RCC 7860 (cell line): ENCODE results near the gene BCL11A.
"Not testable (repeated sequence)": the region's sequence is repeated elsewhere in the genome, so short reads cannot be mapped to it uniquely, and the experiment has no call there.

Source experiments
- DNase-seq: peaks from one replicate; pipeline ENCODE4 v3.0.0-alpha.2; 2015; ENCODE audit warnings: low spot score
- FAIRE-seq: peaks from 2 replicates; lab custom pipeline; 2012; peaks lifted over from hg19 to GRCh38; lab: Jason Lieb, UNC

Gene BCL11A

GRCh38 chr2:60440079-60440766 lies 113.2 kb downstream of the BCL11A start:
- FAIRE-seq (no peak), DNase-seq (no peak)

- DNase-seq (no peak), FAIRE-seq (no peak)
These were observed 114.1 kb downstream of the BCL11A start for GRCh38 chr2:60439219-60439974.

- DNase-seq: no peak
These were observed 114.8 kb downstream of the BCL11A start for GRCh38 chr2:60438653-60439052.

GRCh38 chr2:60438131-60438530 lies 115.3 kb downstream of the BCL11A start:
- FAIRE-seq (no peak), DNase-seq (no peak)

More at GRCh38 chr2:60438653-60439052, 114.8 kb downstream of the BCL11A start:
- no peak for FAIRE-seq

- no peak for DNase-seq
- FAIRE-seq: no peak
These were observed 116.3 kb downstream of the BCL11A start for GRCh38 chr2:60437080-60437696.

- DNase-seq: no peak
- FAIRE-seq: no peak
These were observed 120.3 kb downstream of the BCL11A start for GRCh38 chr2:60433018-60433596.

- no peak for DNase-seq
- FAIRE-seq: no peak
These were observed 121.3 kb downstream of the BCL11A start for GRCh38 chr2:60432035-60432601.

GRCh38 chr2:60429681-60430080 lies 123.8 kb downstream of the BCL11A start:
- FAIRE-seq (no peak), DNase-seq (no peak)

- DNase-seq: no peak
These were observed 126.6 kb downstream of the BCL11A start for GRCh38 chr2:60426880-60427279.

GRCh38 chr2:60426341-60426740 lies 127.1 kb downstream of the BCL11A start:
- DNase-seq: no peak
- no peak for FAIRE-seq

More at GRCh38 chr2:60426880-60427279, 126.6 kb downstream of the BCL11A start:
- no peak for FAIRE-seq

- FAIRE-seq (no peak), DNase-seq (no peak)
These were observed 129.2 kb downstream of the BCL11A start for GRCh38 chr2:60424233-60424632.

GRCh38 chr2:60423505-60423904 lies 129.9 kb downstream of the BCL11A start:
- DNase-seq (no peak), FAIRE-seq (no peak)

- FAIRE-seq (no peak), DNase-seq (no peak)
These were observed 130.5 kb downstream of the BCL11A start for GRCh38 chr2:60422826-60423483.

GRCh38 chr2:60417210-60417609 lies 136.2 kb downstream of the BCL11A start:
- not testable (repeated sequence) for DNase-seq

GRCh38 chr2:60416221-60417008 lies 137.0 kb downstream of the BCL11A start:
- DNase-seq: no peak
- no peak for FAIRE-seq

More at GRCh38 chr2:60417210-60417609, 136.2 kb downstream of the BCL11A start:
- FAIRE-seq: not testable (repeated sequence)

- FAIRE-seq (no peak), DNase-seq (no peak)
These were observed 137.6 kb downstream of the BCL11A start for GRCh38 chr2:60415814-60416213.

- FAIRE-seq: no peak
- no peak for DNase-seq
These were observed 138.8 kb downstream of the BCL11A start for GRCh38 chr2:60414495-60415138.

GRCh38 chr2:60413814-60414168 lies 139.7 kb downstream of the BCL11A start:
- DNase-seq (no peak), FAIRE-seq (no peak)

- DNase-seq: no peak
These were observed 140.2 kb downstream of the BCL11A start for GRCh38 chr2:60413069-60413813.

More at GRCh38 chr2:60413069-60413813, 140.2 kb downstream of the BCL11A start:
- FAIRE-seq: no peak
